ENCODE measurements around the gene THSD4. TPM values are rescaled to one million over a fixed set of nuclear protein-coding genes. Genes with fewer than 3 reads are reported as not detected.

Gene THSD4
- total RNA-seq, 1 donor from 2014 or later = not detected

DNA sequence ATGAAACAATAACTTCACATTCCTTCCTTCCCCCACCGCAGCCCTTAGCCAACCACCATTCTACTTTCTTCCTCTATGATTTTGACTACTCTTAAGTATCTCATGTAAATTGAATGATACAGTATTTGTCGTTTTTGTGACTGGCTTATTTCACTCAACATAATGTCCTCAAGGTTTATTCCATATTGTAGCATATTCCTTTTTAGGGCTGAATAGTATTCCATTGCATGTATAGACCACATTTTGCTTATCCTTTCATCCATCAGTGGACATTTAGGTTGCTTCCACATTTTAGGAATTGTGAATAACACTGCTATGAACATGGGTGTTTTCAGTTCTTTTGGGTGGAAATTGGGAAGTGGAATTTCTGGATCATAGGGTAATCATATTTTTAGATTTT lies 106.1 kb downstream of the THSD4 start:
- intact Hi-C loops (cut with micrococcal nuclease) = no loop called here

DNA sequence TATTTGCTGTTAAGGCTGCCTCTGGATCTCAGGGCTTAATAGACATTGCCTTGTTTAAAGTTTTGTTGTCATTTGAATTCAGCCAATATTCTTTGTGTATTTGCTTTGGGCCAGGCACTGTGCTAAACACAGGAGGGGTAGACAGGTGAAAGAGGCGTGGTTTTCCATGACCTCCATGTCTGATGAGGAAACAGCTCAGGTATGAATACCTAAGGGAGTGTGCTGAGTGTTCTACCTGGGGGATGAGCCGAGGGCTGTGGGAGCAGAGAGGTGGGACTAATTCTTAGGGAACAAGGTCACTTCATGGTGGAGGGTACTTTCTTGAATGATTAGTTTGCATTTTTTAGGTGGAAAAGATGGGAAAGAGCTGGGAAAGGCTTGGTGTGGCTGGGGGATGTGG lies 108.2 kb downstream of the THSD4 start:
- intact Hi-C loops (cut with micrococcal nuclease) = no loop called here

DNA sequence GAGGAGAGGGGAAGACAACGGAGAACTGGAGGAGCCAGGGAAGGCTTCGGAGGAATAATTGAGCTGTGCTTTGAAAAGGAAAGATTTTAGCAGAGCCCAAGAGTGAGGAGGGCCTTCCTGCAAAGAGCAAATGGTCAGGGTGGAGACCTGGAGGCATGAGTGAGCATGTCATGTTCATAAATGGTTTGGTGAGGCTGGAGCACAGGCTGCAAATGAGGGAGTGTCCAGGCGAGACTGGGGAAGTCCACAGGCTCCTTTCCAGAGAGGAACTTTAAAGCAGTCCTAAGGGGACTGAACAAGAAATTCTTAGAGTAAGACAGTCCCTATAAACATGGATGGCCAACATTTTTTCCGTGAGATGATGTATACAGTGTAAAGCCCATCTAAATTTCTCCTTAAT lies 108.8 kb downstream of the THSD4 start:
- intact Hi-C loops (cut with micrococcal nuclease) = no loop called here

DNA sequence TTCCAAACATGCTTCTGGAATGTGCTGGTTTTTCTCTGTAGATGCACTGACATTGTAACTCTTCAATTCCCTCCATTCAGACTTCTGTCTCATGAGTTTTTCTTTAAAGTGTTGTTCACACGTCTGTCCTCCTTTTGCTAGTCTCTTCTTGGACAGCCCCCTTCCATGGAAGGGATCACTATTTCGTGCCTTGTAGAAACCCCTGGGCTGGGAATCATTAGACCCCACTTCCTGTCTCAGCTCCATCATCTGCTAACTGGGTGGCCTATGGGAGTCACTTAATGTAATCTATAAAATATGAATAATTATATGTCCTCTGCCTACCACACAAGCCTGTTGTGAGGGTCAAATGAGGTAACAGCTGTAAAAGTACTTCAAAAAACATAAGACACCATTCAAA lies 110.6 kb downstream of the THSD4 start:
- intact Hi-C loops (cut with micrococcal nuclease) = no loop called here

DNA sequence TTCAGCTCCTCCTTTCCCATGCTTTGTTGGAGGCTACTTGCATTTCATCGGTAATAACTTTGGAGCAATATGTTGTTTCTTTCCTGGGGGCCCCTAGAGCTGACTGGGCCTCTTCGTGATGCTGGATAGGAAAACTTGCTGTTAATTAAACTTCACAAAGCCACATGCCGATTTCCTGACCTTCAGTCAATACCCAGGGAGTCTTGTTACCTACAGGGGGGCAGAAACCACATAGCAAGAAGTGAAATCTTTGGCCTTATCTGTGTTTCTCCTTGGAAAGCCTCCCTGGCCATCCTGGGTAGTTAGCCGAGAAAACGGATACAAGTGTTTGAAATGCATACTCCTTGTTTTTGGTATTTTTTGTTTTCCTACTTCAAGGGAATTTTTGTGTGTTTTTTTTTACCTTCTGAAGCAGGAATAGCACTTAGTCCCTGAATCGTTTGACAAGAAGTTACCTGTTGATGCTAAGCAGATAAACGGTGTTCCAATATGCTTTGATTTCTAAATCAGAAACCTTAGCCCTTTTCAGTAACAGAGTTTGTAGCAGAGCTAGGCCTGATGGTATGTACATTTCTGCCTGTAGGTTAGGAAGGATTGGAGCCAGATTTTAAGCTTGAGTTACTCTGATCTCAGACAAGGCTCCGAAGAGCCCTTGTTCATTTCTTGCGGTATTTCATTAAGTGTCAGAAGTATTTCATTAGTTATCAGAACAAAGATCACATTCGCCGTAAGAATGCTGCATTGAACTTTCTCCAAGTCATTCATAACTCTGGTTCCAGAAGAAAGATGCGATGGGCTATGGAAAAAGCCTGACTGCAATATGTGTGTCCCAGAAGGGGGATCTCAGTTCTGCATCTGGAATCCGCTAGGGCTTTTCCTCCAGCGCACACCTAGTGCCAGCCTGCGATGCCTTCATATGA lies 111.5 kb downstream of the THSD4 start:
- intact Hi-C loops (cut with micrococcal nuclease) = no loop called here

DNA sequence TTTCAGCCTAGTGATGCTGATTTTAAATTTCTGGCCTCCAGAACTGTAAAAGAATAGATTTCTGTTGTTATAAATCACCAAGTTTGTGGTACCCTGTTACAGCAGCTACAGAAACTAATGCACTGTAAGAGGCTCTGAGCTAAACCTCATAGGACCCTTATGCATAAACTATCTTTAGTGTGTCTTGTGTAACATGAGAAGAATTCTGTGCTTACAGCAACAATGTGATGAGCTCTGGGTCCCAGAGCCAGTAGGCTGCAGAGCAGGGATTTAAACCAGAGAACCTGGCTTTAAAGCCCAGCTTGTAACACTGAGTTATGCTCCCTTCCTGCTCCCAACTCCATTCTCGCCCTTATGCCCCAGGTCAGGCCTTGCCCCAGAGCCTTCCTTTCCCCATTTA lies 113.1 kb downstream of the THSD4 start:
- intact Hi-C loops (cut with micrococcal nuclease) = no loop called here

DNA sequence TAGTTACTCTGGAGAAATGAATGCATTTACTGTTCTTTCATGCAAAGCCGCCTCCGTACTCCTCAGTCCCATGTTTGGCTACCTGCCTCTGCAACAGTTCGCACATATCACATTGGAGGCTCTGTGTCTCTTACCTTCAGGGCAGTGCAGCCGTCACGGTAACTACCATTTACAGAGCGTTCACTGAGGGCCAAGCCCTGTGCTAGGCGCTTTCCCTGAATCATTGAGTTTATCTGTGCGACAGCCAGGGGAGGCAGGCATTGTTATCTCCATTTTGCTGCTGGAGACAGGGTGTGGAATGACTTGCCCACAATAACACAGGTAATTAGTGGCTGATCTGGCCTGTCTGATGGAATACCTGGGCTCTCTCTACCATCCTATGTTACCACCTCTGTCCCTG lies 115.0 kb downstream of the THSD4 start:
- intact Hi-C loops (cut with micrococcal nuclease) = no loop called here

DNA sequence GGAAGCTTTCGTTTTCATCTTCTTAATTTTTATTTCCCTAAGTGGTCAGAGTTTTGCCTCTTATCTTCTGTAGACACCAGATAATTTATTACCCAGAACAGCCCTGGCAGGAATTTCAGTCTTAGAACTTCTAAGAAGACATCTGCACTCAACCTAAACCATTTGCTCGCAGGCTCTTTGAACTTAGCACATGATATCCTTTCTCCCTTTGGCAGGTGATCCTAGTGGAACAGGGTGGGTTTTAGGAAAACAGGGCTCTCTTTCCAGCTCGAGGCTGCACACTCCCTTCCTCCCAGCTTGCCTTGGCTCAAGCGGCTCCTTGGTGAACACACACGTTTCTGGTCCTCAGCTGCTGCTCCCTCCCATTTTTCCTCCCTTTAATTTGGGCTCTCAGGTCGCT lies 116.5 kb downstream of the THSD4 start:
- intact Hi-C loops (cut with micrococcal nuclease) = no loop called here

DNA sequence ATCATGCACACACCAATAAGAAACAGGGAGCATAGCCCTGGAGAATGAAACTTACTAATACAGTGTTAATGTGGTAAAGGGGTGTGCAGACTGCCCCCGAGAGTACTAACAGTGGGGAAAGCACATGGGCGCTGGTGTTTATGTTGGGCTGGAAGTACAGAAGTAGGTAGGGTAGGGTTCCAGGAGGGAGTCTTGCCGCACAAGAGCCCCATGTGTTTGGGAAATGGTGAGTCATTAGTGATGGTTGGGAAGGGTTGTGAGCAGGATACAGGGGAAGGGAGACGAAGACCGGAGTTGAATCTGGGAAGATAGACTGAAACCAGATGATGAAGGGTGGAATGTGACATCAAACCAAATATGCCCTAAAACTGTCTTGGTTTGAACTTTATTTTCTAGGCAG lies 117.1 kb downstream of the THSD4 start:
- intact Hi-C loops (cut with micrococcal nuclease) = no loop called here

DNA sequence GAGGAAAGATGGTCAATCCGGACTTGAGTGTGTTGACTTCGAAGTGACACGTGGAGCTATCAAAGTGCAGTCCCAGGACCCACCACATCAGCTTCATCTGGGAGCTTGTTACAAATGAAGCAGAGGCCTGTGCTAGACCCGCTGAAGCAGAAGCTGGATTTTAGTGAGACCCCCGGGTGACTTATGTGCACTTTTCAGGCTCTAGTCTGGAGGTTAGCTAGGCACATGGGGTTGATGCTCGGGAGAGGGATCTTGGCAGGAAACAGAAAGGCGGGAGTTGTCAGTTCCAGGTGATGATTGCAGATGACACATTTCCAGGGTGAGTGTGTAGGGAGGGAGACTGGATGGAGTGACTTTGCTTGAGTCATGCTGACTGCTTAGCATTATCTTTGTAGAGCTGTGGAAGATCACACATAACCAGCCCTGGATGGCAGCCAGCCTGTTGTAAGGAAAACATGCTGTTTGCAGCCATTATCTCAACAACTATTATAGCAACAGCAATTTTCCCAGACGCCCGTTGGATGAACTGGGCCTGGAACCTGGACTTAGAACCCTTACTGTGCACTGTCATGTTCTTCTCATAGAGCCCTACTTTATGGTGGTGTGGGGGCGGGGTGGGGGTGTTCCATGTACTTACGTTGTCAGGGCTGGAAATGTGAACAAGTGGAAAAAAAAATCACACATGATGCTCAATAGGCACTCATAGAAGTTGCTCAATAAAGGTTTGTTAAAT lies 122.4 kb downstream of the THSD4 start:
- intact Hi-C loops (cut with micrococcal nuclease) = no loop called here

DNA sequence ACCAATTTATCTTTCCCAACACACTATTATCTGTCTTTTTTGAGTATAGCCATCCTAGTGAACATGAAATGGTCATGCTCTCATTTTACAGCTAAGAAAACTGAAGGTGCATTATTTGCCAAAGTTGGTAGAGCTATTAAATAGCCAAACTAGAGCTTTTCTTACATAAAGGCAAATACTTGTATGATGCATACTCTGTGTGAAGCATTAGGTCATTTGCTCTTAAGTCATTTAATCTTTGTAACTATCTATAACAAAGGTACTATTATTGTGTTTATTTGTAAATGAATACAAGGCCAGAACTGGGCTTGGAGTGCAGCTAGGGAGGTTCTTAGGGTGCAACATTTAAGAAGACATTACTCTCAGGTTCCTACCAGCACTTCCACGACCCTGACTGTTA lies 123.7 kb downstream of the THSD4 start:
- intact Hi-C loops (cut with micrococcal nuclease) = no loop called here

DNA sequence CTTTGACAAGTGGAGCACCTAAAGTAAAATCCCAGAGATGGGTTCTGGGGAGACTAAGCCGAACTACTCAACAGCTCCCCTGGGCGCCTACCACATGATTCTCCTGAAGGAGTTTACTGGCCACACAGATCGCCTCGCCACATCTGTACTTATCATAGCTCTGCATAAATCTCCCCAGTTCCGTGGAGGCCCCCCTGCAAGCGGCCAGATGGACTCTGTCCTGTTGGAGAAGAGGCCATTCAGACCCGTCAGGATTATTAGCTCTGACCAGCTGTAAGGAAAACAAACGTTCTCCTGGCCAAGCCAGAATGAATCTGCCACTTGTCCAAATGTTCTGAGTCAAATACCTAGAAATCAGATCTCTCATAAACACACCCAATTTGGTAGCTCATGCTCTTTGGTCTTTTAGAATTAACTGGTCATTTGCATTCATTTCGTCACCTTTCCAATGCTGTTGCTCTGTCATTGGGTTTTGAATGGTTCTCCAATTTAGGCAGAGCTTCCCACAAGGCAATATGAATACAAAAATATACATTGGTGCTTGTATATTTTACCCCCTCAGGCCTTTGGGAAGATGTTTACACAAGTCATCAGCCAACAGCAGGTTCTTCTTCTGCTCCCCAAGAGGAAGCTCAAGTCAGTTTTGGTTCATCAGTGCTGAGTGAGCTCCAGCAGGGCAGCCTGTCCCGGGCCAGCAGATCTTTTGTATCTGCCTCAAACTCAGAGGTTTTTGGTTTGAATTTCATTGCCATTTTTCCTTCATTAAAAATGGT lies 124.5 kb downstream of the THSD4 start:
- intact Hi-C loops (cut with micrococcal nuclease) = no loop called here

DNA sequence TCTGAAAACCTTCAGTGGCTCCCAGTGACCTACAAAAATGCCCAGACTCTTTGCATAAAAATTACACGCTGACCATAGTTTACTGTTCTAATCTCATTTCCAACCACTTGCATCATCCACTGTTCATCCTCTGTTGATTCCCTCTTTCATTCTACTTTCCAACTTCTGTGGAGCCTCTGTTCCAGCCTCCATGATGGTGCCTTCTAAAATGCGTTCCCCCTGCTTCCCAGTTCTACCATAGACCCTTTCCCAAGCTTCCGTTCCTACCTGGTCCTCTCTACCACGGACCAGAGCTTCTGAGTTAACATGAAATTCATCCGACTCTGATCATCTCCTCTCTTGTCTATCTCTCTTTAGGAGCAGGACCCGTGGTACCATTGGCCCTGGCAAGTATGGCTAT lies 127.0 kb downstream of the THSD4 start:
- intact Hi-C loops (cut with micrococcal nuclease) = no loop called here

DNA sequence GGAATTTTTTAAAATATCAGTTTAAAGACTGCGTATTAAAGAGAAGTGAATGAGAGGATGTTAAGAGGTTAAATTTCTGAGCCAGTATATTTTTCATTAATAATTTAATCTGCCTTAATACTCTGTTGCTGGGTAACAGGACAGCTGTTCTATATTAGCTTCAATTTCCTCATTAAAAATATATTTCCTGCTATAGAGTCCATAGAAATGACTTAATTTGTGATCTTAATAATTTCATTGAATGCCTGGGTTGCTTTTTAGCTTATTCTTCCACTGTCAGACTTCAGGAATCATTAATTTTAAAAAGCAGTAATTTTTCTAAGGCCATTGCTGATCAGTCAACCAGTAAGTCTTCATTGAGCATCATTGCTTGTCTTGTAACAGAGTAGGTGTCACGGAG lies 129.0 kb downstream of the THSD4 start:
- intact Hi-C loops (cut with micrococcal nuclease) = no loop called here

DNA sequence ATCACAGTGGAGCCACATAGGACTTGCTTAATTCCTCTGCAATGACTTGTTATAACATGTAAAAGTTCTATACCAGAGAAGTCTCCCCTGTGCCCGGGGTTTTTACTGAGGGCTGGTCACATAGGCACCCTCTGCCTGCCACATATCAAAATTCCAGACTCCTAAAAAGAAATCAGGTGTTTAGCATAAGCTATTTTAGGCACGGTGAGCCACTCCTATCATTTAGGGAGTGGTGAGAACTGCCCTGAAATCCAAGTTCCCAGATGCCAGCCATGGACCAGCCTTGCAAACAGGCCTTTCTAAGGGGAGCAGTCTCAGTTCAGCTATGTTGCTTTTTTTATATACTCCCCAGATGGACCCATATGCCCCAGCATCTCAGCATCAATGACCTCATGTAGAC lies 130.3 kb downstream of the THSD4 start:
- intact Hi-C loops (cut with micrococcal nuclease) = no loop called here

DNA sequence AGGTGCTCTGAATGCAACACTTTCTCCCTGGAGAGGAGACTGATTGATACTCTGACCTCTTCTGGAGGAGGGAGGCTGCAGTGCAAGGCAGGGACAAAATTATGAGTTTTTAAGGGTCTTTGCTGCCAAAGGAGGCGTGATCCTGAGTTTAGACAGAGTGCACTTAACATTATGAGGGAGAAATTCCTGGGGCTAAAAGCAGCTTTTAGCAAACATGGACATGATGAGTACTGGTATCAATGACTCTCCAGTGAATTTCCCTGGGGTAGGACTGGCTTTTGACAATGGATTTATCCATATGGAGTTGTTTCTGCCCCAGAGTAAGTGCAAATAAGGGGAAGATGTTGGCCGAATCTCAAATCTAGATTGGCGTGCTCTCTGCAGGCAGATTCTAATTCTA lies 133.1 kb downstream of the THSD4 start:
- intact Hi-C loops (cut with micrococcal nuclease) = no loop called here

DNA sequence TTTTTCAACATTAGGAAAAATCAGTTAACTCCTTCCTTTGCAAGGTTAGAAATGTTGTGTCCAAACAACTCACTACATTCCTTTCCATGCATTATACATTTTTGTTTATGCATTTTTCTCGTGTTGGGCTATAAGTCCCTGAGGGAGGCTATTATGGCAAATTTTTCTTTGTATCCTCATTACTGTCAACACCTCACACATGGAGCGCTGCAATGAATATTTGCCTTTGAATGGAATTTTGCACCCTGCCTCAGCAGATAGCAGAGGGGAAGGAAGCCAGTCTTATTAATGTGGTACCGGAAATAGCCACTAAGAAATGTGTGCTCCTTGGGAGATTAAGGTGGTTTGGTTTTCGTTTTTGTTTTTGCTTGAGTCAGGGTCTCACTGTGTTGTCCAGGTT lies 134.7 kb downstream of the THSD4 start:
- intact Hi-C loops (cut with micrococcal nuclease) = no loop called here

DNA sequence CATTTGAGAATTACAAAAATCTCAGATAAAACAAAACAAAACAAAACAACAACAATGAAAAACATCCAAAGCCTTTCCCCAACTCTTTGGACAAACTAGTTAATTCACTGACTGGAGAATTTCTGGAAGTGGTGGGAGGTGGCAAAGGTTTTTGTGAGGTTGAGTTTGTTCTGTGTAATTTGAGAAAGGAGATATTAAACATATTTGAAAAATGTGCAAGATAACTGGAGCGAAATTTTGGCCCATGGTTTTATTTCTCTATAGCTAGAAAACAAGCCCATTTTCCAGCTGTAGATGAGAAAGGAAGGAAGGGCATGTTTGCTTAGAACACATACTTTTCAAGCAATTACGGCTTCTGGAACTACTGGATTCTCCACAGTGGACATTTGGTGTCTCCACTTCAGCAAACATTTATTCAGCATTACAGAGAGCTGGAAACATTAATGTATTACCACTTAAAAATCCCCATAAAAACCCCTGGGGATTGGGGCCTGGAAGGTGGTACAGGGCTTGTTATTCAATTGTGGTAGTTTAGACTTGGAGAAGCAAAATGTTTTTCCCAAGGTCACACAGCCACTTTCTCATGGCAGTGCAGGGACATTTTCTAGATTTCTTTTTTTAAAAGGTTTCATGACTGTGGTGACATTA lies 135.8 kb downstream of the THSD4 start:
- intact Hi-C loops (cut with micrococcal nuclease) = no loop called here

DNA sequence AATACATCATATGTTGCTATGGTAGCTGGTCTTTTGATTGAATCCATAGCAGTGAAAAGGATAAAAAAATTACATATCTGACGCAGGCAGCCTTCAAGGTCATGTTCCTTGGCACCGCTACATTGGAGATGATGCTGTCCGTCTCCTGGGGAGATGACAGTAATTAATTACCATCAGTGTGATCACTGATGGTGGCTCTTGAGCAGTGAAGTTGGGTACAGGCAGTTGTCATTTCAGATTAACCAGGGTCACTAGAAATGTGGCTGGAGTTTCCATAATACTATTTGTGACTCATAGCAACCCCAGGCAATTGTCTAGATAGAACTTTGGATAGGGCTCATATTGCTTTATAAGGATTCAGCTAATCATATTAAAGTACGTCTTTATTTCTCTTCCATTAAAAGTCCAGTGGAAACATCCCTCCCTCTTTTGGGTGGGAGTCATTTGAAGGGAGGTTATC lies 136.3 kb downstream of the THSD4 start:
- intact Hi-C loops (cut with micrococcal nuclease) = no loop called here

DNA sequence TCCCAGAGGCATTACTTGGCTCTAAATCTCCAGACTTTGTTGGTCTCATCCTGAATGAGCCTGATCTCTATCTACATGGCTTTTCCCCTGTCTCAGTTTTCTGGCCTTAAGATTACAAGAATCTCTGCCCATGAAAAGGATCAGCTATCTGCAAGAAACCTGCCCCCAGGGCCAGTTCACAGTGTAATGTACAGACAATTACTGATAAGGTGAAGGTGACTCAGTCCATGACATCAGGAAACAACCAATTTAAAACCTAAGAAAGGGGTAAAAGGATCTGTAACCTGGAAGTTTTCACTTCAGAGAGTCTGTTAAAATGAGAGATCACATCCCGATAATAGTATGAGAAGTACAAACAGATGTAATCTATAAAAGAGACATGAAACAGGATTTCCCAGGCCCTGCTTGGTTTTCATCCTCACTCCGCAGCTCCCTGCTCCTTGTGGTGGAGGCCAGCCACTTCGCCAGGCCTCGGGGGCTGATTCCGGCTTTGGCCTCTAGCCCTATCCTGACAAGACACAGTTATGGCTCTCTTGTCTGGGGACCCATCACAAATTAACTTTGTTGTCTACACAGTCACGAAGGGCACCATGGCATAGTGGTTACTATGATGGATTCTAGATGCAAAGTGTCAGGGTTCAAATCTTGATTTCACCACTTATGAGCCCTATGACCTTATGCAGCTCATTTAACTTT lies 136.9 kb downstream of the THSD4 start:
- intact Hi-C loops (cut with micrococcal nuclease) = no loop called here

DNA sequence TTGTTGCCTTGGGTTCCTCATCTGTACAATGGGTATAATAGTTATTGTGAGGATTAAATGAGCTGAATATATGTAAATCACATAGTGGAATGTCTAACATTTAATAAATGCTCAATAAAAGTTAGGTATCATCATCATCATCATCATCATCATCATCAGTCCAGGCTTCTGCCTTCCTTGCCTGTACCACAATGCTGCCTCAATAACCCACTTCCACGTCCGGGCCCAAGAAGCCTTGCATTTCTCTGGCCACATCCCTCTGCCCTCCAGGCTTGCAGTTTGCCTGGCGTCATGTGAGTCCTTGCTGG lies 137.4 kb downstream of the THSD4 start:
- intact Hi-C loops (cut with micrococcal nuclease) = no loop called here

Measured in T-helper 2 cell treated with Interferon-gamma antibody and Interleukin-4, amounts not matched to agents 100 ng/mL and 5 ng/mL, for 36 hours (primary cell).